HG03064 (cell line): ENCODE results near the gene HEXB.
A peak's percentile ranks its signal among the peaks of the same experiment; 100 is the strongest.
"Not testable (repeated sequence)": the region's sequence is repeated elsewhere in the genome, so short reads cannot be mapped to it uniquely, and the experiment has no call there.

Experiments
- ATAC-seq: cut with Tn5 transposase; IDR thresholded peaks from one replicate; pipeline ENCODE4 v1.9.1; 2021; ENCODE audit warnings: low read depth; ENCODE audit not compliant: unreplicated experiment

The HEXB gene

GRCh38 chr5:74725331-74725730, 40.3 kb downstream of the HEXB start:
- no peak for ATAC-seq

- ATAC-seq, result no peak
Measured at GRCh38 chr5:74736759-74737158, 51.7 kb downstream of the HEXB start.

GRCh38 chr5:74738406-74738805, 53.4 kb downstream of the HEXB start:
- ATAC-seq, result no peak

- ATAC-seq, result not testable (repeated sequence)
Measured at GRCh38 chr5:74748742-74749141, 63.7 kb downstream of the HEXB start.

- no peak for ATAC-seq
Measured at GRCh38 chr5:74761241-74761640, 76.2 kb downstream of the HEXB start.

- no peak for ATAC-seq
Measured at GRCh38 chr5:74762599-74762998, 77.6 kb downstream of the HEXB start.

GRCh38 chr5:74763504-74763903, 78.5 kb downstream of the HEXB start:
- ATAC-seq, result no peak

- no peak for ATAC-seq
Measured at GRCh38 chr5:74765201-74765600, 80.2 kb downstream of the HEXB start.

- no peak for ATAC-seq
Measured at GRCh38 chr5:74765929-74766328, 80.9 kb downstream of the HEXB start.

- ATAC-seq, result peak; percentile 37
Measured at GRCh38 chr5:74766418-74766848, 81.4 kb downstream of the HEXB start.

GRCh38 chr5:74766849-74767578, 82.0 kb downstream of the HEXB start, which contains the start of the genes GFM2 and NSA2:
Gene GFM2, minus strand, starts transcription at chr5:74767117. Its CDS starts 3,375 bp downstream, at chr5:74763742.
Gene NSA2, plus strand, starts transcription at chr5:74767249. Its CDS starts 112 bp downstream, at chr5:74767361.
- peak; percentile 92 for ATAC-seq

GRCh38 chr5:74767579-74767913, 82.5 kb downstream of the HEXB start:
- peak; percentile 23 for ATAC-seq
